HG03442 (cell line): ENCODE results near the gene KISS1.

ENCODE experiments used
- ATAC-seq: cut with Tn5 transposase; IDR thresholded peaks from one replicate; pipeline ENCODE4 v1.9.1; 2021; ENCODE audit warnings: mild to moderate bottlenecking, moderate library complexity; ENCODE audit not compliant: unreplicated experiment

KISS1 gene

GRCh38 chr1:204194080-204194479 lies 2.2 kb downstream of the KISS1 start:
- no peak for ATAC-seq

GRCh38 chr1:204192589-204193352 lies 3.5 kb downstream of the KISS1 start:
- no peak for ATAC-seq

DNA sequence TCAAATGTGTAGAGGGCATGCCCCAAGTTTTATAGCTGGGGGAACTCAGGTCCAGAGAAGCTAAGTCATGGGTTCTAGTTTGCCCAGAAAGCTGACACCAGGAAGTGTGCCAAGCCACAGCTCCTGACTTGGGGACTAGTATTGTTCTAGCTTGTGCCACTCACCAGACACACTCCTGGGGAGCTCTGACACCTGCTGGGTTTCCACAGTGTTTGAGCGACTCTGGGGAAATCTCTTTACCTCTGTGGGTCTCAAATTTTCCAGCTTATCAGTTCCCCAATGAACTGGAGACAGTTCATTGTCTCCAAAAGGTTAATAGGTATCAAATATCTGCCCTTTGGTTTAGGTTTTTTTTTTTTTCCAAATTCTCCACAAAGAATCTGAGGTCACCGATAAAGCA lies 4.2 kb downstream of the KISS1 start:
- no peak for ATAC-seq

DNA sequence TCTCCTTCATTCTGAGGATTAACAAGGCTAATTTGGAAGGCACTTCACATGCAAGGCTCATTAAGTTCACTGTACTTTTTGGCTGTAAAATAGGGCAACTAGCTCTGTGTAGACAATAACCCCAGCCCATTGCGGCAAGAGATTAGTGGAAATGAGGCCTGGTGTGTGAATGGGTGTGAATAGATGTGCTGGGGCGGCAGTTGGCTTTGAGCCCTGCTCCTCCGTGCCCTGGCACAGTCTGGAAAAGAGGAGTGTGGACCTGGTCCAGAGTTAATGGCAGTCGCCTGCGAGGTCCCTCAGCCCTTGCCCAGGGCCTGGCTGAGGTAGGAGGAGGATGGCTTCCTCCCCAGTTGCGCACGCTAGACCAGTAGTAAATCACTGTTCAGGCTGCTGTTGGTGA lies 4.8 kb downstream of the KISS1 start:
- ATAC-seq = no peak

GRCh38 chr1:204190212-204191211 lies 5.8 kb downstream of the KISS1 start:
- no peak for ATAC-seq

DNA sequence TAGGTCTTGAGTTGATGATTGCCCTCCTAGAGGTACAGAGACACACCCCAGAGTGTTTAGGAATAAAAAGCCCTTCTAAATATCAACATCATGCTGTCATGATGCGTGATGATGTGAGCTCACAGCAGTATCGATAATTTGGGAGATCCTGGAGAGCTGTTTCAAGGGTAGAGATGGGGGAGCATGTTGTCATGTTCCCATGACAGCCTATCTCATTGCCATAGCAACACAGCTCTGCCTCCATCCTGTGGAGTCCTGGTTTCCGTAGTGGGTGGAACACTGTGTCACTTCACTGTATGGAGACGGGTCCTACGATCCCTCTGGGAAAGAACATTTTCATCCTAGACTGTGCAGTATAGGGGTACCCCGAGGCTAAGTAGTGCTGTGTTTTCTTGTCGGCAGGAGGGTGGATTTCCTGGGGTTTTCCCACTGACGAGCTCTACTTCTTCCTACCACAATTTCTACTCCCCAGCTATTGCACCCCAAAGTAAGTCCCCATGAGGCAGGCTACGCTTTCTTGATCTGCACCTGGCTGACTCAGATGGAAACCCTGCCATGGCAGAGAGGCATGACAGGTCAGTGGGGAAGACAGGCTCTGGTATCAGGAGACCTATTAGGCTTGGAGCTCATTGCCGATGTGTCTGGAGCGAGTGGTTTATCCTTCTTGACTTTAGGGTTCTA lies 7.2 kb downstream of the KISS1 start:
- no peak for ATAC-seq

GRCh38 chr1:204186597-204186996 lies 9.7 kb downstream of the KISS1 start:
- ATAC-seq = no peak

DNA sequence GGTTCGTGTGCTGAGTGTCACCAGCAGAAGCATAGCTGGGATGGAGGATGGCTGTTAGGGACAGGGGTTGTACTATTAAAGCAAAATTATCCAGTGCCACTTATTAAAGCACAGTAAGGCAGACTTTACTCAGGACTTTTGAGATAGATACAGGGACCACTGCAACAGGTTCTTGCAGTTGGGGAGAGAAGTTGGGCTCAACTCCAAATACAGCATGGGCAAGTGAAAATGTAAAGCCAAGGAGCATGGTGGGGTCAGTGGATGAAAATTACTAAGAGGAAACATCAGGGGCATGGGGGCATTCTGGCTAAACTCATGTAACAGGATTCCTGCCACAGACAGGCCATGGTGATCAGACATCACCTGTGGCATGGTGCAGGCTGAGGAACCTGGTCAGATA lies 15.2 kb downstream of the KISS1 start:
- ATAC-seq = no peak

GRCh38 chr1:204180133-204180532 lies 16.2 kb downstream of the KISS1 start:
- ATAC-seq = no peak

DNA sequence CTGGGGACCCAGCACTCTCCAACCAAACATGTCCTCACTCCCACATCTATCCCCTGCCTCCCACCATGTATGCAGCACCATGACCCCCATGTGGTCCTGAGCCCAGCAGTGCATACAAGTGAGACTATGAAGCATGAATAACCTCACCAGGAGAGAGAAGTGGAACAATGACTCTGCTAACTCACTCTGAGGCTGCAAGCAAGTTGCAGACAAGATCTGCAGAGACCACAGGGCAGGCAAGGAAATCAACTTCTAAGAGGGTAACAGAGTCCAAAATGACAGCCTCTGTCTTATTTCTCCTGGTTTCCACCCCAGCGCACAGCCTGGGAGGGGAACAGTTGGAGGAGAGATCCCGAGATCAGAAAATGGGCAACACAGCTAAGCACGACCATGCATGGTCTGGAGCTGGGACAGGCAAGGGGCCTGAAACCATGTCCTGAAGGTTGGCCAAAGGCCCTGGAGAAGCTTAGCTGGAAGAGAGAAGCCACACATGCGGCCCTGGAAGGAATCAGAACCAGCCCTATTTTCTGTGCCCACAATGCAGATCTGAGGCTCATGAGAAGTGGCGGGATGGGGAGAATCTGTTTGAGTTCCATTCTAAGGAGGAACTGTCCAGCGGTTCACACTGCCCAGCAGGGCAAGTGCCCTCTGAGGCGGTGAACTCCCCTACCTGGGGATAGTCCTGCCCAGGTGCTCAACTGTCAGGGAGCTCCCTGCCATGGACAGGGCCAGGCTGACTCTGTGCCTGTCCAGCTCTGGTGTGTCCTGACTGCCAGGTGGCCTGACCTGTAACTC lies 17.6 kb downstream of the KISS1 start:
- no peak for ATAC-seq

GRCh38 chr1:204177133-204177532 lies 19.2 kb downstream of the KISS1 start:
- no peak for ATAC-seq

GRCh38 chr1:204176049-204176448 lies 20.2 kb downstream of the KISS1 start:
- ATAC-seq = no peak

DNA sequence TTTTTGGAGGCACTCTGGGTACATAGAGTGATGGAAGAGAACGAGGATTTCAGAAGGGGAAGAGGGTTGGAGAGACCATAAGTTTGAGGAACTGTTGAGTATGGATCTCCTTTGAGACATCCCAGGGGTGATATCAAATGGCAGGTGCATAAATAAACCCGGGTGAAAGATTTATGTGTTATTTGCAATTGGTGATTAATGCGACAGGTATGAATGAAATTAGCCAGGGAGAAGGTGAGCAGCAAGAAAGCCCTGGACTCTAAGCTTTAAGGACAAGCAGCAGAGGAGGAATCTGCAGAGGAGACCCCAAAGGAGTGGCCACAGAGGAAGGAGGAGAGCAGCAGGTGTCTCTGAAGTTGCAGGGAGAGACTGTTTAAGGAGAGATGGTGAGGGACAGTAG lies 21.3 kb downstream of the KISS1 start:
- no peak for ATAC-seq

DNA sequence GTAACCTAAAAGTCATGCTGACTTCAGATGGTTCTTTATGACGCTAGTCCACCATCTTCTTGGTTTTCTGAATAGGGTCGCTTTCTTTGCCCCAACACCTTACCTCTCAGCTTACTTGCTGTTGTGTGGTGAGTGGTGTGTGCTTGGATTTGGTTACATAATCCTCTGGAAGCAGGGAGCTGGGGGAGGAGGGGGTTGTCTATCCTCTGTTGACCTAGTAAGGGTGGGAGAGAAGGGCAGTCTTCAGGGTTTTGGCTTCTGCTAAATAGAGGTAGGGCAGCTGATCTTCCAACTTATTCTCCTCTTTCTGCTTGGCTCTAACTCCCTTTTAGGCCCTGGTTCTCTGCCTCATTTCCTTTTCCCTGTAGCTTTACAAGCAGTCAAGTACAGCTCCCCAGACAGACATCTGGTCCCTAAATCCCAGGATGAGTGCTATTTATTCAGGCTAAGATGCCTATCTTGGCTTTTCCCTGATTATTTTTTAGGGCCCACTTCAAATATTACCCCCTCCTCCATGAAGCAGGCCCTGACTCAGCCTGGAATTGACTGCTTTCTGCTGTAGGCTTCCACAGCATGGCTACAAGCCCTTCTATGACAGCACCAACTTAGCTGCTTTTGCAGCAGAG lies 23.8 kb downstream of the KISS1 start:
- no peak for ATAC-seq

- no peak for ATAC-seq
Measured at GRCh38 chr1:204171751-204172178, 24.5 kb downstream of the KISS1 start.

DNA sequence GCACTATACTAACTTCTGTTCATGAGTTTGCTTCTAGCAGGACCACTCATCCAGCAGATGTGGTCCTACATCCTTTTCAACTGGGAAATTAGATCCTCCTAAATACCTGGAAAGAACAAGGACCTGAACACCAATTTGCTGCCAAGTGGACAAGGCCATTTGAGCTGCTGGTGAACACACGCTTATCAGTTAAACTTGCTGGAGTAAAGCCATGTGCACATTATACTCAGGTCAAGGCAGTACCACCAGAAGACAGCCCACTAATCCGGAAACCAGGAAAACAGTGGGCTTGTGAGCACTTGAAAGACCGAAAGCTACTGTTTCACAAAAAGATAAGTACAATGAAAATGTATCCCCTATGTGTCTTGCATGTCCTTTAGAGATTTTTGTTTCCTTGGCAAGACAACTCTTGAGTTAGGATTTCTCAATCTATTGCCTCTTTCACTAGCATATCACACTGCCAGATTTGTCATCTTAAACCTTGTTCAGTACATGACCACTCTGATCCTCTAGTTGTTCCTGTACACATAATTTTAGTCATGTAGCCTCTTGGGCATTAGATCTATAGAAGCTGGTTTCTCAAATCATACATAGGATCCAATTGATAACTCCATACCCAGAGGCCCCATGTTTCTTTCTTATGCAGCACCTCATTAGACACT lies 25.7 kb downstream of the KISS1 start:
- no peak for ATAC-seq

DNA sequence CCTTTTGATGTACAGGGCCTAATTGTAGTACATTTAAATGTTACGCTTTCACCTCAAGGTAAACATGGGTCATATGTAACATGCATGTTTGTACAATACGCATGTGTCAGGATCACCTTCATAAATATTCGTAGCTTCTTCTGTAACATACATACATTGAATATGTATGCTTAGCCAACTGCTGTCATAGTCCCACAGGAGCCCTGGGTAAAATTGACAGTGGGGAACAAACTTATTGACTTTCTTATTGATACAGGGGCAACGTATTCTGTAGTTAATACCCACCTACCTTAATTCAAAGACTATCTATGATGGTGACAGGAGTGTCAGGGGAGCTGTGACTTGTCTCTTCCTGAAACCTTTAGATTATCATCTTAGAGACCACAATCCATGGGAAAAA lies 26.4 kb downstream of the KISS1 start:
- ATAC-seq = no peak

DNA sequence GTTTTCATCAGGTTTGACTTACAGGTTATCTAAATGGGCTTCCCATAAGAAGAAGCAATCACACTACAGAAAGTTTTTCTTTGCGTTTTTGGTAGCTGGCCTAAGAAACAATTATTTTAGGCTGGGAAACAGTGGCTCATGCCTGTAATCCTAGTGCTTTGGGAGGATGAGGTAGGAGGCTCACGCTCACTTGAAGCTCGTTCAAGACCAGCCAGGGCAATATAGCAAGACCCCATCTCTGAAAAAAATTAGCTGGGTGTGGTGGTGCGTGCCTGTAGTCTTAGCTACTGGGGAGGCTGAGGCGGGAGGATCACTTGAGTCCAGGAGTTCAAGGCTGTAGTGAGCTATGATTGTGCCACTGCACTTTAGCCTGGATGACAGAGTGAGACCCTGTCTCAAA lies 28.6 kb downstream of the KISS1 start:
- no peak for ATAC-seq

- no peak for ATAC-seq
Measured at GRCh38 chr1:204166219-204166618, 30.1 kb downstream of the KISS1 start, which contains the start of gene REN. Gene REN, minus strand, starts transcription at chr1:204166337. Its CDS starts 44 bp downstream, at chr1:204166293.
